Measurements from ENCODE around the gene FIS1.
"Not testable (repeated sequence)": the region's sequence is repeated elsewhere in the genome, so short reads cannot be mapped to it uniquely, and the experiment has no call there.

FIS1 gene

GRCh38 chr7:101232141-101232850, 12.6 kb downstream of the FIS1 start:
- DNase-seq: peak in 1 of 2 experiments; percentile 55

- no peak for DNase-seq
Measured at GRCh38 chr7:101231644-101232043, 13.2 kb downstream of the FIS1 start.

GRCh38 chr7:101226721-101227120, 18.2 kb downstream of the FIS1 start:
- DNase-seq: no peak

GRCh38 chr7:101225650-101226049, 19.2 kb downstream of the FIS1 start:
- DNase-seq: no peak

- no peak for DNase-seq
Measured at GRCh38 chr7:101223528-101223927, 21.4 kb downstream of the FIS1 start.

- no peak for DNase-seq
Measured at GRCh38 chr7:101222275-101222830, 22.5 kb downstream of the FIS1 start.

GRCh38 chr7:101220295-101220694, 24.6 kb downstream of the FIS1 start:
- DNase-seq: no peak

GRCh38 chr7:101218236-101219125, 26.4 kb downstream of the FIS1 start:
- no peak for DNase-seq

GRCh38 chr7:101217388-101218235, 27.3 kb downstream of the FIS1 start, which contains the start of the genes PLOD3 and ZNHIT1:
TSS of gene PLOD3 (minus strand) at chr7:101217581. CDS start at chr7:101217274, 307 bp downstream.
TSS of gene ZNHIT1 (plus strand) at chr7:101218165. CDS start at chr7:101218196, 31 bp downstream.
- DNase-seq: peak; percentile 96 to 97

GRCh38 chr7:101216860-101217387, 28.0 kb downstream of the FIS1 start:
- no peak for DNase-seq

GRCh38 chr7:101216001-101216859, 28.7 kb downstream of the FIS1 start:
- DNase-seq: no peak

GRCh38 chr7:101212014-101212413, 32.9 kb downstream of the FIS1 start:
- no peak for DNase-seq

GRCh38 chr7:101211501-101211900, 33.4 kb downstream of the FIS1 start:
- DNase-seq: no peak

- DNase-seq: no peak
Measured at GRCh38 chr7:101210143-101210542, 34.7 kb downstream of the FIS1 start.

GRCh38 chr7:101208794-101209193, 36.1 kb downstream of the FIS1 start:
- DNase-seq: no peak

GRCh38 chr7:101207459-101207858, 37.4 kb downstream of the FIS1 start:
- no peak for DNase-seq

GRCh38 chr7:101206665-101207042, 38.2 kb downstream of the FIS1 start:
- no peak for DNase-seq

- no peak for DNase-seq
Measured at GRCh38 chr7:101205901-101206664, 38.8 kb downstream of the FIS1 start.

- not testable (repeated sequence) for DNase-seq
Measured at GRCh38 chr7:101203740-101204738, 40.8 kb downstream of the FIS1 start.

All from NCI-H187 (cell line).